CD4-positive, alpha-beta T cell treated with Interleukin-17A for 1 hour (primary cell): ENCODE measurements around the gene GPATCH8.
"Not testable (repeated sequence)": the region's sequence is repeated elsewhere in the genome, so short reads cannot be mapped to it uniquely, and the experiment has no call there.

Experiments used
- DNase-seq: peaks from one replicate; pipeline ENCODE4 v3.0.0-alpha.2; 2020

GPATCH8 gene

GRCh38 chr17:44369414-44370023 lies 133.7 kb downstream of the GPATCH8 start:
- DNase-seq = peak; percentile 36

GRCh38 chr17:44368391-44369243 lies 134.6 kb downstream of the GPATCH8 start:
- DNase-seq = not testable (repeated sequence)

GRCh38 chr17:44367231-44367979 lies 135.8 kb downstream of the GPATCH8 start:
- DNase-seq = no peak

- not testable (repeated sequence) for DNase-seq
Measured at GRCh38 chr17:44365051-44365450, 138.2 kb downstream of the GPATCH8 start.

GRCh38 chr17:44363613-44364159 lies 139.5 kb downstream of the GPATCH8 start, which contains the start of gene FAM171A2:
TSS of gene FAM171A2 (minus strand) at chr17:44363853. CDS start at chr17:44363714, 139 bp downstream.
- peak; percentile 66 for DNase-seq

- DNase-seq = peak; percentile 3
Measured at GRCh38 chr17:44362949-44363612, 140.1 kb downstream of the GPATCH8 start.

GRCh38 chr17:44362459-44362948 lies 140.7 kb downstream of the GPATCH8 start:
- DNase-seq = no peak

- DNase-seq = no peak
Measured at GRCh38 chr17:44361292-44362260, 141.6 kb downstream of the GPATCH8 start.

- DNase-seq = no peak
Measured at GRCh38 chr17:44360826-44361225, 142.4 kb downstream of the GPATCH8 start.

- DNase-seq = no peak
Measured at GRCh38 chr17:44360144-44360533, 143.1 kb downstream of the GPATCH8 start.

- no peak for DNase-seq
Measured at GRCh38 chr17:44359458-44360143, 143.6 kb downstream of the GPATCH8 start.

GRCh38 chr17:44359006-44359405 lies 144.2 kb downstream of the GPATCH8 start:
- DNase-seq = no peak

GRCh38 chr17:44358066-44358465 lies 145.1 kb downstream of the GPATCH8 start:
- DNase-seq = no peak

GRCh38 chr17:44356241-44356640 lies 147.0 kb downstream of the GPATCH8 start:
- no peak for DNase-seq

- no peak for DNase-seq
Measured at GRCh38 chr17:44355642-44356099, 147.5 kb downstream of the GPATCH8 start.

- peak; percentile 59 for DNase-seq
Measured at GRCh38 chr17:44354582-44355561, 148.3 kb downstream of the GPATCH8 start.

GRCh38 chr17:44353672-44354331 lies 149.4 kb downstream of the GPATCH8 start:
- peak; percentile 21 for DNase-seq
